Measurements from ENCODE around the gene MIP.

DNA sequence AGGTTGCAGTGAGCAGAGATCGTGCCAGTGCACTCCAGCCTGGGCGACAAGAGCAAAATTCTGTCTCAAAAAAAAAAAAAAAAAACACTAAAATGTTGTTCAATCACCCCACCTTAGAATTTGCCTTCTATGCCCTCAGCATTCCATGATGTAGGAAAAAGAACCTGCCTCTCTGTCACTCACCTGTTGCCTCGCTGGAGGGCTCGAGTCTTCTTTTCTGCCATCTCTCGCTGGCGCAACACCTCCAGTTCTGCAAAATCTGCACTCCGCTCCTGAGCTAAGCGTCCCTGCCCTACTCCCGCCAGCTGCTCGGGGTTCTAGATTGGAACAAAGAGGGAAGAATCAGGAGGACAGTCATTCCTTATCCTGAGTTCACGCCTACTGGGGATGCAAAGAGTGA is 23.2 kb downstream of the MIP start:
- no peak for TF ChIP-seq CTCF (IDR thresholded peaks at IDR 0.05; ENCODE audit: low read depth, low read length, poor library complexity, severe bottlenecking)
- no peak for TF ChIP-seq EZH2phosphoT487 (IDR thresholded peaks at IDR 0.05; ENCODE audit: borderline replicate concordance, low read length)
